HG03354 (cell line): Measurements from ENCODE around the gene POLE.
A peak's percentile ranks its signal among the peaks of the same experiment; 100 is the strongest.

Source experiments
- ATAC-seq: cut with Tn5 transposase; IDR thresholded peaks from one replicate; pipeline ENCODE4 v1.9.1; 2021; ENCODE audit warnings: mild to moderate bottlenecking; ENCODE audit not compliant: unreplicated experiment, poor library complexity, severe bottlenecking

The POLE gene

GRCh38 chr12:132619071-132619385 is 68.1 kb downstream of the POLE start:
- no peak for ATAC-seq

- ATAC-seq: no peak
Measured at GRCh38 chr12:132618683-132619043, 68.5 kb downstream of the POLE start, which contains the start of gene P2RX2. TSS of gene P2RX2 (plus strand) at chr12:132618776. CDS start at chr12:132618817, 41 bp downstream.

GRCh38 chr12:132617822-132618682 is 69.1 kb downstream of the POLE start:
- no peak for ATAC-seq

- no peak for ATAC-seq
Measured at GRCh38 chr12:132617135-132617701, 69.9 kb downstream of the POLE start.

- no peak for ATAC-seq
Measured at GRCh38 chr12:132615579-132616038, 71.5 kb downstream of the POLE start.

- peak; percentile 78 for ATAC-seq
Measured at GRCh38 chr12:132614861-132615578, 72.1 kb downstream of the POLE start.

- ATAC-seq: no peak
Measured at GRCh38 chr12:132614029-132614428, 73.1 kb downstream of the POLE start.

DNA sequence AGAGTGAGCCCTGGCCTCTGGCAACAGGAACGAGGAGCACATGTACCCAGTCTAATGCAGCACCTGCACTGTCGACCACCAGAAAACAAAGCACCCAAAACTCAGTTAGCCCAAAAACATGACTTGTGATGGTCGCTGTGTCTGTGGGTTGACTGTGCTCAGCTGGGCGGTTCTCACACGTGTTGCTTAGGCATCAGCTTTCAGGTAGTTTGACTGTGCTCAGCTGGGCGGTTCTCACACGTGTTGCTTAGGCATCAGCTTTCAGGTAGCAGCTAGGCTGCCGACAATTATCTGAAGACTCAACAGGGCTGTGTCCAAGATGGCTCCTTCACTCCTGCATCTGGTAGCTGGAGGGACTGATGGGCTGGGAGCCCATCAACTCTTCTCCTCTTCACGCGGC is 75.5 kb downstream of the POLE start:
- ATAC-seq: no peak

DNA sequence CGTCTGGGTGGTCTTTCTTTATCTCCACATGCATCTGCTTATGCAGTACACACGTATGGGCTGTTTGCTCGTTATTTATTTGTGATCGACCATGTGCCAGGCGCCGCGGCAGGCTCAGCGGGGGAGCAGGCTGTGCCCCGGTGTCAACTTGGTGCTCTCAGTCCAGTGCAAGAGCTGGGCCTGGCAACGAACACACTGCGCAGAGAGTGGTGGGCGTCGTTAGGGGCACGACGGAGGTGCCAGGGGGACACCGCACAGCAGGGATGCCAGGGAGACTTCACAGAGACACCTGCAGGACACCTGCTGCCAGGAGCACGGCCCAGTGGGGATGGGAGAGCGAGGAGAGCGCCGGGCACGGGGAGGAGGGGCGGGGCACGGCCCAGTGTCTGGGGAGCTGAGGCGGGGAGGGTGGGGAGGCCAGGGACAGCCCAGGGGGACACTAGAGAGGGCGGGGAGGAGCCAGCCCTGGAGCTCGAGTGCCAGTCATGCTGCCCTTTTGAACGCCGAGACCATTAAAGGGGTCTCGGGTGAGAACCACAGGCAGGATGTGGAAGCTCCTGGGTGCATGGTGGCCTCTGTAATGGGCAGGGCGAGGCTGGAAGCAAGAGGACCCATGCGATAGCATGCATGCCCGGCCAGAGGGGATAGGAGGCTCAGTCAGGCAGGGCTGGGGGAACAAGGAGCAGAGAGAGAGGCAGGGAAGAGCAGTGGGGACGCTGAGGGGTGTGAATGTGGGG is 76.1 kb downstream of the POLE start:
- ATAC-seq: no peak

GRCh38 chr12:132610051-132610759 is 76.9 kb downstream of the POLE start, which contains the start of gene LRCOL1:
TSS of gene LRCOL1 (minus strand) at chr12:132610582. CDS start at chr12:132606251, 4,331 bp downstream.
- ATAC-seq: no peak

DNA sequence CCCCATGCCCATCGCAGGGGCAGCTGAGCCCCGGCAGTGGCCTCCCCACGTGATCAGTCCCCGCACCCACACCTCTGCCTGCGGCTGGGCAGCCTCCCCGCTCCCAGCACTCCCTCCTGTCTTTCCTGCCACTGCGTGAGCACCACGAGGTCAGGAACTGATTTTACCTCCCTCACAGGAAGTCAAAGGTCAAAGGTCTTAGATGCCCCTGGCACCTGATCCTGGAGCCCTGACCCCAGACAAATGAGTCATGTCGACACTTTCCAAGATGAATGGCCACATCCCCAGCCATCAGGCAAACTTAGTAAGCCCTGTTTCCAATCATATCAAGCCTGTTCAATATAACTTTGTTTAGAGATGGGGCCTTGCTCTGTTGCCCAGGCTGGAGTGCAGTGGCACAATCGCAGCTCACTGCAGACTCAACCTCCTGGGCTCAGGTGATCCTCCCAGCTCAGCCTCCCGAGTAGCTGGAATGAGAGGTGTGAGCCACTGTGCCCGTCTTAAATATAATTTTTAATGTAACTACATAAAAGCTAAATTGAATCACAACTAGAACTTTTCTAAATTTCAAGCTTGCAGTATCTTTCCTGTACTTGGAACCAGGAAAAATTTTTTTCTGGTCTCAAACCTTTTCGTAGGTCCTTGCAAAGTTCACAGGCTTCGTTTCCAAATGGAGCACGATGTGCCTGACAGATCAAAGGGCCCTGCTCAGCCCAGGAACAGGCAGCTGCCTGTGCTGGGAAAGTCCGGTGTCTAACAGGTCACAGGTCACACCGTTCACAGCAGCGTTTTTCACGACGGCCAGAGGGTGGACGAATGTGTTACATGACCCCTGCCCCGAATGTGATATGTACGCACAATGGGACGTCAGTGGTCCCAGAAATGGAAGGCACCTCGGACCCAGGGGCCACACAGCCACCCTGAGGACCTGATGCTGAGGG is 78.6 kb downstream of the POLE start:
- ATAC-seq: no peak

- no peak for ATAC-seq
Measured at GRCh38 chr12:132606927-132607326, 80.2 kb downstream of the POLE start.

DNA sequence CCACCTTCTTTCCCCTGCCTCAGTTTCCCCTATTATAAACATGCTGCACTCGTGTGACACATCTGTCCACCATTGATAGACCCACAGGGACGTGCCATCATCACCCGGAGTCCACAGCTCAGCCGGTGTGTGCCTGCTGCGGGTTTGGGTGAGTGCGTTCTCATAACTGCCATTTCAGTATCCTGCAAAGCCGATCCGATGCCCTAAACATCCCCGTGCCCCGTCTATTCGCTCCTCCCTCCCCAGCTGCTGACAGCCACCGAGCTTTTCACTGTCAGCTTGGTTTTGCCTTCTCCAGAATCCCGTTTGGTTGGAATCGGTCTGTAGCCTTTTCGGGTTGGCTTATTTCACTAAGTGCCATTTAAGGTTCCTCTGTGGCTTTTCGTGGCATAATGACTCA is 80.7 kb downstream of the POLE start:
- no peak for ATAC-seq

- ATAC-seq: no peak
Measured at GRCh38 chr12:132605892-132606291, 81.2 kb downstream of the POLE start.

DNA sequence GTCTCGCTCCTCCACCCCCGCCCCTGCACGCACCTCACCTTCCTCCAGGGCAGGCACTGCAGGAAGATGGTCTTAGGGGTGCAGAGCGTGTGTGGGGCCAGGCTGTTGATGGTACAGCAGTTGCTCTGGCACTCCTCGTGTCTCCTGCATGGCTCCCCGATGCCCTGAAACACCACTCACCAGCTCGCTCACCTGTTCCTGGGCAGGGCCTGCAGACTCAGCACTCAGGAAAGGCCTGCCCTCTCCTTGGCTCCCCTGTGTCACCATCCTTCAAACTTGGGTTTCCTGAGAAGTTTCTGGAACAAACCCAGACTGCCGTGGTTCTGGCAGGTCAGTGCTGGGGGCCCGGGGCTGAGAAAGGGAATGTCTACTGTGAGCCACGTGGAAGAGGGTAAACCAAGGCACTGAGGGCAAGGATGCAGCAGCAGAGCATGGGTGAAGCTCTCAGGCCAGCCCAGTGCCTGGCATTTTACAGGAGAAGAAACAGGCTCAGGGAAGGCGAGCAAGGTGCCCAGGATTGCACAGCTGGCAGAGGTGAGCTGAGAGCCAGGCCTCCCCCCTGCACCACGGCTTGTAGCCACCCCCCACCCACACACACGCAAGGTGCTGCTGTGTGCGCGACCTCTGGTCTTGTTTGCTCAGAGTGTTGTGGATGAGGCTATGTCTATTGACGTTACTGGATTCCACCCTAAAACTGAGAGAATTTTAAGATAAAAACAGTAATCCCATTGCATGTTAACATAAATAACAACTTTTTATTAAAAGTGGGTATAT is 82.3 kb downstream of the POLE start:
- no peak for ATAC-seq

- no peak for ATAC-seq
Measured at GRCh38 chr12:132604151-132604618, 83.0 kb downstream of the POLE start.
